NOMO-1 (cell line): ENCODE results near the gene FFAR3.
"Not testable (repeated sequence)": the region's sequence is repeated elsewhere in the genome, so short reads cannot be mapped to it uniquely, and the experiment has no call there.

Experiments used
- DNase-seq, 2 experiments: peaks; one replicate each; lab custom pipeline; 2025; ENCODE audit not compliant: unreplicated experiment in 2 of 2; lab: John Stamatoyannopoulos, UW

Gene FFAR3

GRCh38 chr19:35399948-35400772 is 41.9 kb downstream of the FFAR3 start:
- no peak for DNase-seq

GRCh38 chr19:35400773-35401100 is 42.5 kb downstream of the FFAR3 start:
- DNase-seq: no peak

- DNase-seq: not testable (repeated sequence)
These were observed 43.2 kb downstream of the FFAR3 start for GRCh38 chr19:35401416-35401815.

- no peak for DNase-seq
These were observed 45.0 kb downstream of the FFAR3 start for GRCh38 chr19:35403116-35403760.

GRCh38 chr19:35404879-35405622 is 46.8 kb downstream of the FFAR3 start:
- DNase-seq: no peak

- no peak for DNase-seq
These were observed 49.4 kb downstream of the FFAR3 start for GRCh38 chr19:35407619-35408018.

GRCh38 chr19:35408284-35409171 is 50.3 kb downstream of the FFAR3 start:
- DNase-seq: peak; percentile 22 to 38

GRCh38 chr19:35409191-35409590 is 50.9 kb downstream of the FFAR3 start:
- no peak for DNase-seq
